HCT116 (cell line): ENCODE results near the gene ERBB3. TPM values are rescaled to one million over a fixed set of nuclear protein-coding genes. Genes with fewer than 3 reads are reported as not detected.
A peak's percentile ranks its signal among the peaks of the same experiment; 100 is the strongest.

ENCODE experiments used
- ATAC-seq: fragments of 200-7000 bp; cut with Tn5 transposase; 2 replicates; pipeline ENCODE4 v1.9.1; 2020; ENCODE audit warnings: mild to moderate bottlenecking, moderate library complexity
- BruUV-seq: library from RNA; stranded (reverse); fragments of 400-500 nt; replicated peaks from 2 replicates; lab custom pipeline; 2021; lab: Mats Ljungman, UMichigan
- CTCF ChIA-PET: fragments of 300-600 bp; sonication (Branson Sonifier 250); formaldehyde crosslinking; loops from one replicate; lab custom pipeline; 2021; ENCODE audit warnings: antibody characterized with exemption; lab: Charles Lee
- POLR2A ChIA-PET: fragments of 300-600, 350-600 bp; sonication (Branson Sonifier 250); formaldehyde crosslinking; loops from one replicate; lab custom pipeline; 2021; ENCODE audit warnings: antibody characterized with exemption; lab: Charles Lee
- RAD21 ChIA-PET, 2 experiments: fragments of 300-600 bp; sonication (Branson Sonifier 250); formaldehyde crosslinking; loops; one replicate each; lab custom pipeline; 2023; ENCODE audit warnings: low total read pairs in 2 of 2; ENCODE audit not compliant: uncharacterized antibody in 2 of 2, unreplicated experiment in 2 of 2, low non-redundant PET in 1 of 2; lab: Charles Lee
- DNase-seq: peaks from one replicate; pipeline ENCODE4 v3.0.0-alpha.2; 2010; ENCODE audit warnings: low read depth, low spot score
- H2AFZ ChIP-seq: fragments of 200-600 bp; shearing (Covaris generic), sonication (generic); 2 replicates; pipeline ENCODE4 v1.6.1; 2017; ENCODE audit warnings: low read depth, mixed run types, mixed read lengths, antibody characterized with exemption, low read length; ENCODE audit not compliant: poor library complexity, severe bottlenecking
- H3K27ac ChIP-seq: 2 replicates; pipeline ENCODE4 v1.5.1; 2012; ENCODE audit warnings: low read depth, low read length
- H3K27me3 ChIP-seq: fragments of 200-600 bp; sonication (generic); 2 replicates; pipeline ENCODE4 v1.6.1; 2016; ENCODE audit warnings: mixed run types, low read length, mixed read lengths; ENCODE audit not compliant: insufficient read depth
- H3K36me3 ChIP-seq, 2 experiments: fragments of 200-500 bp in 1 of 2; fragments of 200-600 bp in 1 of 2; sonication (Bioruptor generic) in 1 of 2; sonication (generic) in 1 of 2; 2 replicates each; pipeline versions ENCODE4 v1.5.1 to v1.6.1; 2014 to 2016; ENCODE audit warnings: low read length in 2 of 2, inconsistent platforms in 1 of 2, mixed read lengths in 1 of 2, mixed run types in 1 of 2; ENCODE audit not compliant: insufficient read depth in 2 of 2, control insufficient read depth in 1 of 2
- H3K4me1 ChIP-seq, 2 experiments: fragments of 200-600 bp in 1 of 2; sonication (generic) in 1 of 2; 2 replicates each; pipeline versions ENCODE4 v1.5.1 to v1.6.1; 2012 to 2017; ENCODE audit warnings: low read length in 2 of 2, inconsistent platforms in 1 of 2, mild to moderate bottlenecking in 1 of 2, mixed read lengths in 1 of 2, mixed run types in 1 of 2, moderate library complexity in 1 of 2; ENCODE audit not compliant: insufficient read depth in 2 of 2, control insufficient read depth in 1 of 2
- H3K4me2 ChIP-seq: fragments of 200-600 bp; sonication (generic); 2 replicates; pipeline ENCODE4 v1.6.1; 2017; ENCODE audit warnings: mixed run types, low read length, mixed read lengths
- H3K4me3 ChIP-seq, 2 experiments: fragments of 200-600 bp in 1 of 2; sonication (generic) in 1 of 2; replicated peaks in 1 of 2; 2 replicates each; pipeline ENCODE4 v1.5.1; 2011 to 2016; ENCODE audit warnings: low read length in 2 of 2, control low read depth in 1 of 2, low read depth in 1 of 2, mild to moderate bottlenecking in 1 of 2, mixed read lengths in 1 of 2, mixed run types in 1 of 2
- H3K79me2 ChIP-seq: fragments of 200-600 bp; sonication (generic); 2 replicates; pipeline ENCODE4 v1.6.1; 2017; ENCODE audit warnings: mild to moderate bottlenecking, mixed run types, low read length, moderate library complexity, mixed read lengths; ENCODE audit not compliant: insufficient read depth
- H3K9ac ChIP-seq: fragments of 200-600 bp; sonication (generic); 2 replicates; pipeline ENCODE4 v1.6.1; 2016; ENCODE audit warnings: low read length, mixed read lengths
- H3K9me2 ChIP-seq: fragments of 200-600 bp; sonication (generic), shearing (Covaris generic); 2 replicates; pipeline ENCODE4 v1.6.1; 2017; ENCODE audit warnings: mixed run types, mild to moderate bottlenecking, moderate library complexity; ENCODE audit not compliant: insufficient read depth
- H3K9me3 ChIP-seq, 2 experiments: fragments of 200-500 bp in 1 of 2; fragments of 200-600 bp in 1 of 2; sonication (Bioruptor generic) in 1 of 2; sonication (generic) in 1 of 2; 2 replicates each; pipeline ENCODE4 v1.6.1; 2014 to 2017; ENCODE audit warnings: low read length in 2 of 2, mixed read lengths in 2 of 2, inconsistent platforms in 1 of 2, low read depth in 1 of 2, mild to moderate bottlenecking in 1 of 2, mixed run types in 1 of 2, moderate library complexity in 1 of 2; ENCODE audit not compliant: control insufficient read depth in 1 of 2, insufficient read depth in 1 of 2
- H4K20me1 ChIP-seq: fragments of 200-600 bp; sonication (generic), shearing (Covaris generic); 2 replicates; pipeline ENCODE4 v1.6.1; 2017; ENCODE audit warnings: mixed run types, mild to moderate bottlenecking, moderate library complexity; ENCODE audit not compliant: insufficient read depth
- CEBPB ChIP-seq: IDR thresholded peaks from 2 replicates; pipeline ENCODE4 v1.6.1; 2012; ENCODE audit warnings: low read depth
- RAD21 ChIP-seq: IDR thresholded peaks from 2 replicates; pipeline ENCODE4 v1.6.1; 2012; ENCODE audit warnings: low read depth, mild to moderate bottlenecking
- SIN3A ChIP-seq: IDR thresholded peaks from 2 replicates; pipeline ENCODE4 v1.6.1; 2012; ENCODE audit warnings: low read depth
- ZNF274 ChIP-seq: fragments of 200-500 bp; sonication (Bioruptor generic); IDR thresholded peaks from 2 replicates; pipeline ENCODE4 v1.6.1; 2014; ENCODE audit warnings: mild to moderate bottlenecking, low read depth, low read length, inconsistent platforms
- intact Hi-C: fragments of 100-400 bp; cut with micrococcal nuclease; formaldehyde crosslinking; loops from 2 replicates; pipeline ENCODE4 v1.10.0; 2022
- total RNA-seq: library from RNA; stranded (reverse); gene quantifications from one replicate; pipeline ENCODE4 v1.2.1, GENCODE V29; 2021; ENCODE audit not compliant: unreplicated experiment
- TF ChIP-seq, protein P1 (sequence below): IDR thresholded peaks from 2 replicates; pipeline ENCODE4 v1.6.1; 2012; ENCODE audit warnings: low read depth
- TF ChIP-seq, protein P2 (sequence below): IDR thresholded peaks from 2 replicates; pipeline ENCODE4 v1.6.1; 2012

Gene ERBB3
- total RNA-seq, 1 experiment from 2014 or later, result 39.7 TPM

DNA sequence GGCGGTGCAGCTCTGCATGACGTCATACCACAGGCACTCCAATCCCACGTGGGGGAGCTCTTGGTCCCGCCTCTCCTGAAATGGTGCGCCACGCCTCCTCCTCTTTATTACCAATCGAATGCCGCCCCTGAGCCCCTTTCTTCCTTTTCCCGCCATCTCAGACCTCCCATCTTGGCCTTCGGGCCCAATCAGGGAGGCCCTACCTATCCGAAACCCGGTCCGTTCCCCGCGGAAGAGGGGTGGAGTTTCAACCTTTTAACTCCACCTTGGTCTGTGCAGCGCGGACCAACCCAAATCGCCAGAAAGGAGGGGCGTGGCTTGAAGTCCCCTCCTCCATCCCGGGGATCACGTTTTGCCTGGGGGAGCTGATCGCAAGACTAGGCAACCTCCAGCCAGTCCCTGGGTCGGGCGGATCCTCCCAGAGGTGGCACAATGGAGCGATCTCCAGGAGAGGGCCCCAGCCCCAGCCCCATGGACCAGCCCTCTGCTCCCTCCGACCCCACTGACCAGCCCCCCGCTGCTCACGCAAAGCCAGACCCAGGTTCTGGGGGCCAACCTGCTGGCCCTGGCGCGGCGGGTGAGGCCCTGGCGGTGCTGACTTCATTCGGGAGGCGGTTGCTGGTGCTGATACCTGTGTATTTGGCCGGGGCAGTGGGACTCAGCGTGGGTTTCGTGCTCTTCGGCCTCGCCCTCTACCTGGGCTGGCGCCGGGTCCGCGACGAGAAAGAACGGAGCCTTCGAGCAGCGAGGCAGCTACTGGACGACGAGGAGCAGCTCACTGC lies 48.1 kb downstream of the ERBB3 start, which contains the start of gene ESYT1 (continued):
- TF ChIP-seq, protein P1, sequence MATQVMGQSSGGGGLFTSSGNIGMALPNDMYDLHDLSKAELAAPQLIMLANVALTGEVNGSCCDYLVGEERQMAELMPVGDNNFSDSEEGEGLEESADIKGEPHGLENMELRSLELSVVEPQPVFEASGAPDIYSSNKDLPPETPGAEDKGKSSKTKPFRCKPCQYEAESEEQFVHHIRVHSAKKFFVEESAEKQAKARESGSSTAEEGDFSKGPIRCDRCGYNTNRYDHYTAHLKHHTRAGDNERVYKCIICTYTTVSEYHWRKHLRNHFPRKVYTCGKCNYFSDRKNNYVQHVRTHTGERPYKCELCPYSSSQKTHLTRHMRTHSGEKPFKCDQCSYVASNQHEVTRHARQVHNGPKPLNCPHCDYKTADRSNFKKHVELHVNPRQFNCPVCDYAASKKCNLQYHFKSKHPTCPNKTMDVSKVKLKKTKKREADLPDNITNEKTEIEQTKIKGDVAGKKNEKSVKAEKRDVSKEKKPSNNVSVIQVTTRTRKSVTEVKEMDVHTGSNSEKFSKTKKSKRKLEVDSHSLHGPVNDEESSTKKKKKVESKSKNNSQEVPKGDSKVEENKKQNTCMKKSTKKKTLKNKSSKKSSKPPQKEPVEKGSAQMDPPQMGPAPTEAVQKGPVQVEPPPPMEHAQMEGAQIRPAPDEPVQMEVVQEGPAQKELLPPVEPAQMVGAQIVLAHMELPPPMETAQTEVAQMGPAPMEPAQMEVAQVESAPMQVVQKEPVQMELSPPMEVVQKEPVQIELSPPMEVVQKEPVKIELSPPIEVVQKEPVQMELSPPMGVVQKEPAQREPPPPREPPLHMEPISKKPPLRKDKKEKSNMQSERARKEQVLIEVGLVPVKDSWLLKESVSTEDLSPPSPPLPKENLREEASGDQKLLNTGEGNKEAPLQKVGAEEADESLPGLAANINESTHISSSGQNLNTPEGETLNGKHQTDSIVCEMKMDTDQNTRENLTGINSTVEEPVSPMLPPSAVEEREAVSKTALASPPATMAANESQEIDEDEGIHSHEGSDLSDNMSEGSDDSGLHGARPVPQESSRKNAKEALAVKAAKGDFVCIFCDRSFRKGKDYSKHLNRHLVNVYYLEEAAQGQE, result no peak
- TF ChIP-seq ZNF274, result no peak
- TF ChIP-seq, protein P2, sequence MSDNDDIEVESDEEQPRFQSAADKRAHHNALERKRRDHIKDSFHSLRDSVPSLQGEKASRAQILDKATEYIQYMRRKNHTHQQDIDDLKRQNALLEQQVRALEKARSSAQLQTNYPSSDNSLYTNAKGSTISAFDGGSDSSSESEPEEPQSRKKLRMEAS, result peak; percentile 84

DNA sequence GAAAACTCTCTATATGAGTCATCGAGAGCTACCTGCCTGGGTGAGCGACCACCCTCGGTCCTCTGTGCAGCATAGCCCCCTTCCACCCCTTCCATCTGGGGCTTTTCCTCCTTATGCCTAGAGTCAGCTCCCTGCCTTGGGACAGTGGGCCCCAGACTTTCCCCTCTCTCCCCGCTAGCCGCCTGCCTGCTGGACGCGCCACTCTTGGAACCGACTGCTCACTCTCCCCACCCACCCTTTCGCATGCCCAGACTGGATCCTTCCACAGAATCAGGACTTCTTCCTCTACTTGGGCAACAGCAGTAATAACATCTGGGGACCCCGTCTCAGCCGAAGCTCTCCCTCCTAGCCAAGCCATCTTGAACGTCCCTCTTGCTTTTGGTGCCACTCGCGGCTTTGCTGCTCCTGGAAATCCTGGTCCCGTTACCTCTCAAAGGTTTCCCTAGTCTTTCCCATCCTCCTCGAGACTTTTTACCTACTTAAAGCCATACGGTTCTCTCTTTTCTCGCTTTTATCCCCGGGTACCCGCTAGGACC lies 48.8 kb downstream of the ERBB3 start:
- TF ChIP-seq SIN3A (peak; percentile 26; the same call in 1 of the 2 replicates), RAD21 (no peak), CEBPB (no peak)
- TF ChIP-seq, protein P1, result no peak
- Histone ChIP-seq H3K4me3 (peak overlapping the region; percentile 90 to 91), H3K9ac (peak overlapping the region; percentile 90), H3K27ac (peak overlapping the region; percentile 76), H4K20me1 (no peaks in the 10 kb centered on the region), H3K9me2 (no peaks in the 10 kb centered on the region), H2AFZ (no peak overlapping the region), H3K9me3 (no peaks in the 10 kb centered on the region), H3K4me1 (peaks cover 16 to 33% of the 10 kb centered on the region in 2 experiments), H3K79me2 (peaks cover 29% of the 10 kb centered on the region), H3K4me2 (peak overlapping the region; percentile 89), H3K36me3 (peaks cover 21 to 34% of the 10 kb centered on the region in 2 experiments), H3K27me3 (no peaks in the 10 kb centered on the region)
- POLR2A ChIA-PET, result interaction anchor here (0.7 to 2.8 kb wide), 12 partner anchors 9 to 390 kb away, joined by 3 to 42 read pairs (median 8); partner anchors contain the start of genes MYL6, MYL6B, PA2G4 and RNF41
- RAD21 ChIA-PET, result interaction anchor here in 1 of 2 experiments (1.3 kb wide), 1 partner anchor 61 kb away, joined by 6 read pairs; the partner anchor contains the start of gene SMARCC2
- intact Hi-C loops, result loop anchor here (2.0 kb wide), 1 partner anchor 24 kb away; the partner anchor contains the start of gene MYL6B
- CTCF ChIA-PET, result interaction anchor here (1.3 to 1.9 kb wide), 5 partner anchors 10 to 77 kb away, joined by 4 to 24 read pairs (median 7); partner anchors contain the start of genes MYL6B, PA2G4, SMARCC2 and ZC3H10
- ATAC-seq (peak; percentile 6), DNase-seq (no peak)
- TSS peak; percentile 28 for BruUV-seq
